Measurements from ENCODE around the gene ME3. TPM values are rescaled to one million over a fixed set of nuclear protein-coding genes. Genes with fewer than 3 reads are reported as not detected.

ME3 gene
- total RNA-seq, 1 donor from 2014 or later = 4.1 TPM

DNA sequence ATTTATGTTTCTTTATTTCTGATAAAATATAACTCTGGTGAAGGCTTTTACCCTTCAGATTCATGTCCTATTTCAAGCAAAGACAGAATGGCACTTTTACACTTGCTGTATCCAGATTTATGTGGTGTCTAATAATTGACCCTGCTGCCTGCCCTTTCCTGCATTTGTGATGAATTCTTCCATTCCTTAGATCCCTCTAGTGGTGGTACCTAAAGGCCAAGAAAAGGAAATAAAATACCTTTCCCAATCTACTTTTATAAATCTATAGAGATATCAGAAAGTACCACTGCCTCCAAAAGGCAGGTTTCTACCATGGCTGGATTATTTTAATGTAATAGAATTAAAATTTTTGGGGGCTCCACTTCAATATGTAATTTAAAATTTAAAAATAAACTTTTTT lies 263.6 kb downstream of the ME3 start:
- Mint-ChIP-seq H3K27me3 (ENCODE audit: low read depth) (no peaks in the 10 kb centered on the region), H3K4me3 (ENCODE audit: low read depth) (no peak overlapping the region), H3K9me3 (no peaks in the 10 kb centered on the region), H3K4me1 (ENCODE audit: low read depth) (no peaks in the 10 kb centered on the region), H3K27ac (no peak overlapping the region), H3K36me3 (ENCODE audit: low read depth) (no peaks in the 10 kb centered on the region)
- no peak for DNase-seq (ENCODE audit: low spot score)
- intact Hi-C loops (cut with micrococcal nuclease) = no loop called here

DNA sequence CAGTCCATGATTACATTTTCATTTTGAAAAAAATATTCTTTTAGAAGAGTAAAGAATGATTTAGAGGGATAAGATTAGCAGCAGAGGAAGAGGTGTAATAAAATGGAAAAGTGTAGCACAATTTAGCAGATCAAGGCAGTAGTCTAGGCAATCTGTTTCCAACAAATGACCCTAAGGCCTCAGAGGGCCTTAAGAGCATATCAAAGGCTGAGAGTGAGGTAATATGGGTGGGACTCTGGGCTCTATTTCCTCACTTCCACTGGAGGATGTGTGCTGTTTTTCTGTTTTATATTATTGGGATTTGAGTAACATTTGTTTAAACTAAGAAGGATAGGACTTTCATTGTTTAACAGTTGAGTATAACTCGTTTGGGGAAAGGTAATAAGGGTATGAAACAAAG lies 269.0 kb downstream of the ME3 start:
- no peaks in the 10 kb centered on the region for H3K9me3 Mint-ChIP-seq
- peaks cover 3% of the 10 kb centered on the region for H3K36me3 Mint-ChIP-seq (ENCODE audit: low read depth)
- no peak for DNase-seq (ENCODE audit: low spot score)
- peaks cover 7% of the 10 kb centered on the region for H3K4me1 Mint-ChIP-seq (ENCODE audit: low read depth)
- intact Hi-C loops (cut with micrococcal nuclease) = no loop called here
- no peaks in the 10 kb centered on the region for H3K27me3 Mint-ChIP-seq (ENCODE audit: low read depth)
- no peak overlapping the region for H3K4me3 Mint-ChIP-seq (ENCODE audit: low read depth)
- H3K27ac Mint-ChIP-seq = no peak overlapping the region

DNA sequence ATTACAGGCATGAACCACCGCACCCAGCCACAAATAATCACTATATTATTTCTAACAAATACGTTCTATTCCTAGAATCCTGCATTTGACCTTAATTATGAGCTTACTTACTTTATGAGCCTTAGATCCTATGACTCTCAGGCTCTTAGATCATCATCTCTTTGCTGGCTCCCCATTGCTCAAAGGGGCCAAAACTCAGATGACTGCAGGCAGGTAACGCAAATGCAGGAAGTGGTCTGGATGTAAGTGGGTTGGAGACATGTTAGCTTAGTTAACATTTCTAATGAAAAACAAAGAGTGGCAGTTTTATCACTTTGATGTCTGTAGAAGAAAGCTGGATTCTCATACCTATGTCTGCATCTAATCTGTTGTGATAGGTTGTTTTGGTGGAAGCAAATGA lies 274.3 kb downstream of the ME3 start:
- no peak for DNase-seq (ENCODE audit: low spot score)
- intact Hi-C loops (cut with micrococcal nuclease) = no loop called here
- peaks cover 9% of the 10 kb centered on the region for H3K4me1 Mint-ChIP-seq (ENCODE audit: low read depth)
- H3K36me3 Mint-ChIP-seq (ENCODE audit: low read depth) = peaks cover 3% of the 10 kb centered on the region
- H3K9me3 Mint-ChIP-seq = no peaks in the 10 kb centered on the region
- no peaks in the 10 kb centered on the region for H3K27me3 Mint-ChIP-seq (ENCODE audit: low read depth)
- H3K4me3 Mint-ChIP-seq (ENCODE audit: low read depth) = no peak overlapping the region
- no peak overlapping the region for H3K27ac Mint-ChIP-seq

DNA sequence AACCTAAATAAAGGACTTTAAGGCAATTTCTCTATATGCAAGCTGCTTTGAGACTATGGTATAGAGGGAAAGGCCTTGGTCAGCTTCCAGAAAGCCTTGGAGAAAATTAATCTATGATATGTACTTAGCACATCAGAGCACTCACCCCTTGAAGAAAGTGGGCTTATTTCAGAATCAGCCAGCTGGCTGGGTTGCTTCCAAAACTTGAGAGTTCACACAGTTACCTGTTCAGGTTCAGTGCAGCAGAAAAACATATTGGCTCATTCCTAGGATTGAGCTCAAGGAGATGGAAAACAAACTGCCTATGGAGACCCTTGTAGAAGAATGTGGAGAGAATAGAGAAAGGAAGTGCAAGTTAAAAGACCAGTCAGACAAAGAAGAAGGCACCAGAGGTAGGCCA lies 275.1 kb downstream of the ME3 start:
- H3K27me3 Mint-ChIP-seq (ENCODE audit: low read depth) = no peaks in the 10 kb centered on the region
- no peak overlapping the region for H3K27ac Mint-ChIP-seq
- H3K36me3 Mint-ChIP-seq (ENCODE audit: low read depth) = peaks cover 3% of the 10 kb centered on the region
- no peak overlapping the region for H3K4me3 Mint-ChIP-seq (ENCODE audit: low read depth)
- peaks cover 9% of the 10 kb centered on the region for H3K4me1 Mint-ChIP-seq (ENCODE audit: low read depth)
- no peaks in the 10 kb centered on the region for H3K9me3 Mint-ChIP-seq
- DNase-seq (ENCODE audit: low spot score) = no peak
- intact Hi-C loops (cut with micrococcal nuclease) = no loop called here

DNA sequence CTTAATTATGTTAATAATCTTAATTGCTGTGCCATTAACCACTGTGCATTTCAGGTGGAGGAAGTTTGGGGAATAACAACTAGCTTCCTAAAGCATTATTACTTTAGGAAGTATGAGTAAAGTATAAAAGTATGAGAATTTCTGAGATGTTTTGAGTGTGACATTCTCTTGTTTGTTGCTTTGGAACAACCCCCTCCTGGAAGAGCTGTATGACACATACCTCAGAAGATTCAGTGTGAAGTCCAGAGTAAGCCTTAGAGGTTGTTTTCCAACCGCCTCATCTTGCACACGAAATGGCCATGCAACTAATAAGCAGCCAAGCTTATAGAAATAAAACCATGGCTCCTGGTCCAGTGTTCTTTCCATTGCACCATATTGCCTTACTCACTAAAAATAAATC lies 276.0 kb downstream of the ME3 start:
- Mint-ChIP-seq H3K4me1 (ENCODE audit: low read depth) (peaks cover 9% of the 10 kb centered on the region), H3K9me3 (no peaks in the 10 kb centered on the region), H3K36me3 (ENCODE audit: low read depth) (peaks cover 3% of the 10 kb centered on the region), H3K27ac (no peak overlapping the region), H3K27me3 (ENCODE audit: low read depth) (no peaks in the 10 kb centered on the region), H3K4me3 (ENCODE audit: low read depth) (no peak overlapping the region)
- no peak for DNase-seq (ENCODE audit: low spot score)
- intact Hi-C loops (cut with micrococcal nuclease) = no loop called here

DNA sequence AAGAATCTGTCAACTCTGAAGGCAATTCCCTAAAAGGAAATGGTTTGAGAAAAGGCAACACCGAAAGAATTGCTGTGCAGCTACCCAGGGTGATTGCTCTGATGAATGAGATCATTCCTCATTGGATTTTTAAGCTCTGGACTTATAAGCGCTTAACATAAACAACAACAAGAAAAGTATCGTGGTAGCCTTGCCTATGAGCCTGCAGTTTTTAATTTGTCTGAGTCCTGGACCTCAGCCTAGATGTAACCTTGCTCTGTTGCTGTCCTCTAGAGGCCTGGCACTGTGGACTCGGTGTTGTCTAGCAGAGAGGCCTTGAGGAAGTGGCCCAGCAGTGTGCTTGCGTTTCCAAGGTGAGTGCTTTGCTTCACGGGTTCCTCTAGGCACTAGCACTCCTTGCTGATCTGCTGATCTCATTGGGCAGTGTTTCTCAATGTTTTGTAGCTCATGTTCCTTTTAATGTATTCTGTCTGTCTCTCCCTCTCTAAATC lies 277.3 kb downstream of the ME3 start:
- intact Hi-C loops (cut with micrococcal nuclease) = no loop called here
- no peak overlapping the region for H3K27ac Mint-ChIP-seq
- no peak for DNase-seq (ENCODE audit: low spot score)
- no peaks in the 10 kb centered on the region for H3K9me3 Mint-ChIP-seq
- H3K4me3 Mint-ChIP-seq (ENCODE audit: low read depth) = no peak overlapping the region
- H3K27me3 Mint-ChIP-seq (ENCODE audit: low read depth) = no peaks in the 10 kb centered on the region
- H3K36me3 Mint-ChIP-seq (ENCODE audit: low read depth) = no peaks in the 10 kb centered on the region
- H3K4me1 Mint-ChIP-seq (ENCODE audit: low read depth) = peaks cover 3% of the 10 kb centered on the region

Other genes starting within 250 kb of the ME3 start
- gene PRSS23, start 127.9 kb upstream of the ME3 start, total RNA-seq = 4.5 and 5.4 TPM in 2 replicates